Esophagus squamous epithelium (tissue), 4 donors: ENCODE data around the gene GPR62.

Experiments
- POLR2A ChIP-seq, 4 donors: fragments of 450-650 bp; IDR thresholded peaks; one replicate each; pipeline ENCODE4 v1.6.1; 2017; ENCODE audit warnings: antibody characterized with exemption in 4 of 4, mild to moderate bottlenecking in 4 of 4, moderate library complexity in 3 of 4
- TF ChIP-seq, protein P1 (sequence below), 6 experiments: fragments of 450-650 bp in 4 of 6; fragments of 200-600 bp in 2 of 6; sonication (generic) in 2 of 6; IDR thresholded peaks; one replicate each; pipeline ENCODE4 v1.5.1; 2016 to 2019; ENCODE audit warnings: antibody characterized with exemption in 6 of 6, mild to moderate bottlenecking in 4 of 6, moderate library complexity in 4 of 6

DNA sequence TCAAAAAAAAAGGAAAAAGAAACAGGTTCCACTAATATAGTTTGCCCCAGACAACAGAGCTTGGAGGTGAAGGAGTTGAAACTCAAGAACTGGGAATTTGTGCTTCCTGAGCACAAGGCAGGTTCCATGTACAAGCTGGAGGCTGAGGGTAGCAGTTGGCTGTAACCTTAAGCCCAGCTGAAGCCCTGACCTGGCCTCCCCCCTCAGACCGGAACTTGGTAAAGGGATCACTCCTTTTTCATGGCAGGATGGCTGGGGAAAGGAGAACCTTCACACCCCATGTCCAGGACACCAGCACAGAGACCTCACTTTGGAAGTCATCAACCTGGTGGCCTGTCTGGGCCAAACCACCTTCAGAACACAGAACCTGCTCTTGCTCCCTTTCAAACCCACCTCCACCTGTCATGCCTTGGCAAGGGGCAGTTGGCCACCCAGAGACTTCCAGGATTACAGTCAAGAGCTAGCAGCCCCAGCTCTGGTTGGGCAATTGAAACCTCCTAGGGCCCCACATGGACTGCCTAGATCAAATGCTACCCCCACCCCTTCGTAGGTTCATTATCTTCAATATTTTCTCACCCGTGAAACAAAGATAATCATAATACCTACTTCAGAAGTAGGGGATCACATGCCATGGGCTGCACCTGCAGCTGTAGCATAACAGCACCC lies 37.0 kb downstream of the GPR62 start:
- TF ChIP-seq, protein P1, sequence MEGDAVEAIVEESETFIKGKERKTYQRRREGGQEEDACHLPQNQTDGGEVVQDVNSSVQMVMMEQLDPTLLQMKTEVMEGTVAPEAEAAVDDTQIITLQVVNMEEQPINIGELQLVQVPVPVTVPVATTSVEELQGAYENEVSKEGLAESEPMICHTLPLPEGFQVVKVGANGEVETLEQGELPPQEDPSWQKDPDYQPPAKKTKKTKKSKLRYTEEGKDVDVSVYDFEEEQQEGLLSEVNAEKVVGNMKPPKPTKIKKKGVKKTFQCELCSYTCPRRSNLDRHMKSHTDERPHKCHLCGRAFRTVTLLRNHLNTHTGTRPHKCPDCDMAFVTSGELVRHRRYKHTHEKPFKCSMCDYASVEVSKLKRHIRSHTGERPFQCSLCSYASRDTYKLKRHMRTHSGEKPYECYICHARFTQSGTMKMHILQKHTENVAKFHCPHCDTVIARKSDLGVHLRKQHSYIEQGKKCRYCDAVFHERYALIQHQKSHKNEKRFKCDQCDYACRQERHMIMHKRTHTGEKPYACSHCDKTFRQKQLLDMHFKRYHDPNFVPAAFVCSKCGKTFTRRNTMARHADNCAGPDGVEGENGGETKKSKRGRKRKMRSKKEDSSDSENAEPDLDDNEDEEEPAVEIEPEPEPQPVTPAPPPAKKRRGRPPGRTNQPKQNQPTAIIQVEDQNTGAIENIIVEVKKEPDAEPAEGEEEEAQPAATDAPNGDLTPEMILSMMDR (IDR thresholded peaks at IDR 0.05), result no peak
- TF ChIP-seq POLR2A (IDR thresholded peaks at IDR 0.05), result no peak
